Measurements from ENCODE around the gene LRRC42.

GRCh38 chr1:54002544-54003248 is 56.5 kb downstream of the LRRC42 start:
- TF ChIP-seq CTCF (IDR thresholded peaks at IDR 0.05 in 4 of 5, conservative IDR thresholded peaks at IDR 0.05 in 1 of 5) = no peak
- TF ChIP-seq POLR2A (IDR thresholded peaks at IDR 0.05) = no peak
